ENCODE measurements around the gene TPM2.

TPM2 gene

GRCh38 chr9:35719546-35719945 is 29.8 kb upstream of the TPM2 start:
- TF ChIP-seq ZNF565 (CRISPR knock-in tag; conservative IDR thresholded peaks at IDR 0.05; ENCODE audit: low read depth) (no peak), ZNF70 (CRISPR knock-in tag; IDR thresholded peaks at IDR 0.05) (no peak), RARB (CRISPR knock-in tag; IDR thresholded peaks at IDR 0.05) (no peak), TCF4 (CRISPR knock-in tag; IDR thresholded peaks at IDR 0.05; ENCODE audit: borderline replicate concordance) (no peak), ESRRG (CRISPR knock-in tag; IDR thresholded peaks at IDR 0.05) (no peak)
- ATAC-seq: no peak

- no peak for TF ChIP-seq ZC3H10 (CRISPR knock-in tag; IDR thresholded peaks at IDR 0.05)
- no peak for TF ChIP-seq ZNF70 (CRISPR knock-in tag; IDR thresholded peaks at IDR 0.05)
- no peak for TF ChIP-seq GLIS3 (CRISPR knock-in tag; IDR thresholded peaks at IDR 0.05)
- no peak for TF ChIP-seq PATZ1 (CRISPR knock-in tag; IDR thresholded peaks at IDR 0.05; ENCODE audit: borderline replicate concordance)
- no peak for TF ChIP-seq ZNF8 (CRISPR knock-in tag; IDR thresholded peaks at IDR 0.05)
- TF ChIP-seq ZNF565 (CRISPR knock-in tag; conservative IDR thresholded peaks at IDR 0.05; ENCODE audit: low read depth): no peak
- TF ChIP-seq TOX (CRISPR knock-in tag; IDR thresholded peaks at IDR 0.05; ENCODE audit: borderline replicate concordance): no peak
- no peak for ATAC-seq
Measured at GRCh38 chr9:35718721-35719511, 29.2 kb upstream of the TPM2 start.

GRCh38 chr9:35717132-35717870 is 27.6 kb upstream of the TPM2 start:
- no peak for ATAC-seq

More at GRCh38 chr9:35717132-35717870, 27.6 kb upstream of the TPM2 start:
- TF ChIP-seq TCF4 (CRISPR knock-in tag; IDR thresholded peaks at IDR 0.05; ENCODE audit: borderline replicate concordance) (no peak), ZNF70 (CRISPR knock-in tag; IDR thresholded peaks at IDR 0.05) (no peak), ZNF8 (CRISPR knock-in tag; IDR thresholded peaks at IDR 0.05) (no peak), ESRRG (CRISPR knock-in tag; IDR thresholded peaks at IDR 0.05) (no peak), ZFP3 (CRISPR knock-in tag; IDR thresholded peaks at IDR 0.05) (no peak), CSDC2 (CRISPR knock-in tag; IDR thresholded peaks at IDR 0.05) (no peak), PPARA (CRISPR knock-in tag; IDR thresholded peaks at IDR 0.05; ENCODE audit: borderline replicate concordance) (no peak), ARNTL (CRISPR knock-in tag; IDR thresholded peaks at IDR 0.05; ENCODE audit: borderline replicate concordance, low read depth) (no peak), RARB (CRISPR knock-in tag; IDR thresholded peaks at IDR 0.05) (no peak), BACH2 (CRISPR knock-in tag; IDR thresholded peaks at IDR 0.05; ENCODE audit: borderline replicate concordance) (no peak), TSHZ2 (CRISPR knock-in tag; IDR thresholded peaks at IDR 0.05) (no peak), TOX (CRISPR knock-in tag; IDR thresholded peaks at IDR 0.05; ENCODE audit: borderline replicate concordance) (no peak), CREB5 (CRISPR knock-in tag; IDR thresholded peaks at IDR 0.05; ENCODE audit: low read depth) (no peak), CSRNP3 (CRISPR knock-in tag; IDR thresholded peaks at IDR 0.05) (no peak)
